ENCODE measurements around the gene RETSAT. TPM values are rescaled to one million over a fixed set of nuclear protein-coding genes. Genes with fewer than 3 reads are reported as not detected.

Gene RETSAT
- total and polyA plus RNA-seq, 2 of the 13 experiments (the other 11 are each of a cell fraction or from before 2014, with no cell fraction given): 46.7 to 61.0 TPM

DNA sequence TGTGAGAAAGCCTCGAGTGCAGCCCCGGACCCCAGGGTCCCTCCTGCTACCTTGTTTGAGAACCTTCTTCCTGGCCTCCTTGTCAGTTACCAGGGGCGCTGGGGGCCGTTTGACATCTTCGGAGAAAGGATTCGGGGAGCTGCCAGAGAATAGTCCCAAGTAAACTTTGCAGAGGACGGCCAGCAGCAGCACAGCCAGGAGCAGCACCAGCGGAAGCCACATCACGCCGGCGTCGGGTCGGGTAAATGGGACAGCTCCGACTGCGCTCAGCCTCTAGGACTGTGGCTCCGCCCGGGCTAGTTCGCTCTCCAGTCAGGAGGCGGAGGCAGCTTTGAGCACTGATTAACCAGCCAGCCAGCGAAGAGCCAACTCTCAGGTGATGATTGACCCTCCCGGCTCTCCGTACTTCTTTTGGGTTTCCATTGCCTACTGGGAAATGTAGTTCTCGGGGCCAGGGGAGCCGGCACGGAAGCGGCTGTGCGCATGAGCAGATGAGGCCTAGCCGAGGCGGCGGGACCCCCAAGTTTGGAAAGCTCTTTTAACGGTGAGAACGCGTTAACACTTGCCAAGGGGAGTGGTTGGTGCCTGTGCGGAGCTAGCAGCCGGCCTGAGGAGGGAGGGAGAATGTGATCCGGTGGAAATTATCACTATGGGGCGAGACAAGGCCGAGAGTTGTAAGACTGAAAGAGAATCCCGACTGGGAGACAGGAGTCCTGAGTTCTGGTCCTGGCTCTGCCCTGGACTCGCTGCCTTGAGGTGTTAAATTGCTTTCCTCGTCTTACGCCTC lies at the start of gene RETSAT, which contains the start of gene ELMOD3 (continued):
- TF ChIP-seq, protein P1, sequence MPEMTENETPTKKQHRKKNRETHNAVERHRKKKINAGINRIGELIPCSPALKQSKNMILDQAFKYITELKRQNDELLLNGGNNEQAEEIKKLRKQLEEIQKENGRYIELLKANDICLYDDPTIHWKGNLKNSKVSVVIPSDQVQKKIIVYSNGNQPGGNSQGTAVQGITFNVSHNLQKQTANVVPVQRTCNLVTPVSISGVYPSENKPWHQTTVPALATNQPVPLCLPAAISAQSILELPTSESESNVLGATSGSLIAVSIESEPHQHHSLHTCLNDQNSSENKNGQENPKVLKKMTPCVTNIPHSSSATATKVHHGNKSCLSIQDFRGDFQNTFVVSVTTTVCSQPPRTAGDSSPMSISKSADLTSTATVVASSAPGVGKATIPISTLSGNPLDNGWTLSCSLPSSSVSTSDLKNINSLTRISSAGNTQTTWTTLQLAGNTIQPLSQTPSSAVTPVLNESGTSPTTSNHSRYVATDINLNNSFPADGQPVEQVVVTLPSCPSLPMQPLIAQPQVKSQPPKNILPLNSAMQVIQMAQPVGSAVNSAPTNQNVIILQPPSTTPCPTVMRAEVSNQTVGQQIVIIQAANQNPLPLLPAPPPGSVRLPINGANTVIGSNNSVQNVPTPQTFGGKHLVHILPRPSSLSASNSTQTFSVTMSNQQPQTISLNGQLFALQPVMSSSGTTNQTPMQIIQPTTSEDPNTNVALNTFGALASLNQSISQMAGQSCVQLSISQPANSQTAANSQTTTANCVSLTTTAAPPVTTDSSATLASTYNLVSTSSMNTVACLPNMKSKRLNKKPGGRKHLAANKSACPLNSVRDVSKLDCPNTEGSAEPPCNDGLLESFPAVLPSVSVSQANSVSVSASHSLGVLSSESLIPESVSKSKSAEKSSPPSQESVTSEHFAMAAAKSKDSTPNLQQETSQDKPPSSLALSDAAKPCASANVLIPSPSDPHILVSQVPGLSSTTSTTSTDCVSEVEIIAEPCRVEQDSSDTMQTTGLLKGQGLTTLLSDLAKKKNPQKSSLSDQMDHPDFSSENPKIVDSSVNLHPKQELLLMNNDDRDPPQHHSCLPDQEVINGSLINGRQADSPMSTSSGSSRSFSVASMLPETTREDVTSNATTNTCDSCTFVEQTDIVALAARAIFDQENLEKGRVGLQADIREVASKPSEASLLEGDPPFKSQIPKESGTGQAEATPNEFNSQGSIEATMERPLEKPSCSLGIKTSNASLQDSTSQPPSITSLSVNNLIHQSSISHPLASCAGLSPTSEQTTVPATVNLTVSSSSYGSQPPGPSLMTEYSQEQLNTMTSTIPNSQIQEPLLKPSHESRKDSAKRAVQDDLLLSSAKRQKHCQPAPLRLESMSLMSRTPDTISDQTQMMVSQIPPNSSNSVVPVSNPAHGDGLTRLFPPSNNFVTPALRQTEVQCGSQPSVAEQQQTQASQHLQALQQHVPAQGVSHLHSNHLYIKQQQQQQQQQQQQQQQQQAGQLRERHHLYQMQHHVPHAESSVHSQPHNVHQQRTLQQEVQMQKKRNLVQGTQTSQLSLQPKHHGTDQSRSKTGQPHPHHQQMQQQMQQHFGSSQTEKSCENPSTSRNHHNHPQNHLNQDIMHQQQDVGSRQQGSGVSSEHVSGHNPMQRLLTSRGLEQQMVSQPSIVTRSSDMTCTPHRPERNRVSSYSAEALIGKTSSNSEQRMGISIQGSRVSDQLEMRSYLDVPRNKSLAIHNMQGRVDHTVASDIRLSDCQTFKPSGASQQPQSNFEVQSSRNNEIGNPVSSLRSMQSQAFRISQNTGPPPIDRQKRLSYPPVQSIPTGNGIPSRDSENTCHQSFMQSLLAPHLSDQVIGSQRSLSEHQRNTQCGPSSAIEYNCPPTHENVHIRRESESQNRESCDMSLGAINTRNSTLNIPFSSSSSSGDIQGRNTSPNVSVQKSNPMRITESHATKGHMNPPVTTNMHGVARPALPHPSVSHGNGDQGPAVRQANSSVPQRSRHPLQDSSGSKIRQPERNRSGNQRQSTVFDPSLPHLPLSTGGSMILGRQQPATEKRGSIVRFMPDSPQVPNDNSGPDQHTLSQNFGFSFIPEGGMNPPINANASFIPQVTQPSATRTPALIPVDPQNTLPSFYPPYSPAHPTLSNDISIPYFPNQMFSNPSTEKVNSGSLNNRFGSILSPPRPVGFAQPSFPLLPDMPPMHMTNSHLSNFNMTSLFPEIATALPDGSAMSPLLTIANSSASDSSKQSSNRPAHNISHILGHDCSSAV (CRISPR knock-in tag; IDR thresholded peaks at IDR 0.05; ENCODE audit: borderline replicate concordance): peak; percentile 67; the same call in 1 of the 2 replicates
- TF ChIP-seq CREM (IDR thresholded peaks at IDR 0.05): peak; percentile 95
- TF ChIP-seq CREM (CRISPR knock-in tag; IDR thresholded peaks at IDR 0.05): no peak
- peak; percentile 73 for TF ChIP-seq DMAP1 (CRISPR knock-in tag; IDR thresholded peaks at IDR 0.05)
- peak; percentile 90 for TF ChIP-seq SRY (CRISPR knock-in tag; IDR thresholded peaks at IDR 0.05)
- TF ChIP-seq HNRNPLL (IDR thresholded peaks at IDR 0.05; ENCODE audit: low read depth, low read length, poor library complexity, severe bottlenecking): peak; percentile 78
- TF ChIP-seq NCOA2 (CRISPR knock-in tag; IDR thresholded peaks at IDR 0.05): peak; percentile 71
- no peak; the same call in 1 of the 2 replicates for TF ChIP-seq ZNF780A (CRISPR knock-in tag; IDR thresholded peaks at IDR 0.05)
- TF ChIP-seq GABPA (IDR thresholded peaks at IDR 0.05; ENCODE audit: low read depth, low read length): no peak
- peak; percentile 78 for TF ChIP-seq GABPA (CRISPR knock-in tag; IDR thresholded peaks at IDR 0.05; ENCODE audit: low read depth)
- TF ChIP-seq, protein P2, sequence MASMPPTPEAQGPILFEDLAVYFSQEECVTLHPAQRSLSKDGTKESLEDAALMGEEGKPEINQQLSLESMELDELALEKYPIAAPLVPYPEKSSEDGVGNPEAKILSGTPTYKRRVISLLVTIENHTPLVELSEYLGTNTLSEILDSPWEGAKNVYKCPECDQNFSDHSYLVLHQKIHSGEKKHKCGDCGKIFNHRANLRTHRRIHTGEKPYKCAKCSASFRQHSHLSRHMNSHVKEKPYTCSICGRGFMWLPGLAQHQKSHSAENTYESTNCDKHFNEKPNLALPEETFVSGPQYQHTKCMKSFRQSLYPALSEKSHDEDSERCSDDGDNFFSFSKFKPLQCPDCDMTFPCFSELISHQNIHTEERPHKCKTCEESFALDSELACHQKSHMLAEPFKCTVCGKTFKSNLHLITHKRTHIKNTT (CRISPR knock-in tag; IDR thresholded peaks at IDR 0.05): 0 out of 2 replicates have a peak, but pooled peaks have one; percentile 59
- peak; percentile 98 for TF ChIP-seq HES4 (CRISPR knock-in tag; IDR thresholded peaks at IDR 0.05; ENCODE audit: borderline replicate concordance)
- no peak for TF ChIP-seq TRIM24 (CRISPR knock-in tag; IDR thresholded peaks at IDR 0.05)
- peak; percentile 87; the same call in 1 of the 2 replicates for TF ChIP-seq TSC22D2 (CRISPR knock-in tag; IDR thresholded peaks at IDR 0.05; ENCODE audit: borderline replicate concordance)
- no peak; the same call in 1 of the 2 replicates for TF ChIP-seq THAP7 (CRISPR knock-in tag; IDR thresholded peaks at IDR 0.05)
- TF ChIP-seq NFIC (IDR thresholded peaks at IDR 0.05; ENCODE audit: low read length): 0 out of 2 replicates have a peak, but pooled peaks have one; percentile 5
- TF ChIP-seq RAD51 (IDR thresholded peaks at IDR 0.05; ENCODE audit: borderline replicate concordance): no peak
- no peak for TF ChIP-seq PCBP2 (optimal IDR thresholded peaks at IDR 0.05; ENCODE audit: low read depth, low read length, poor library complexity, severe bottlenecking)
- TF ChIP-seq ZNF232 (CRISPR knock-in tag; IDR thresholded peaks at IDR 0.05; ENCODE audit: borderline replicate concordance): peak; percentile 92
- peak; percentile 65; the same call in 1 of the 2 replicates for TF ChIP-seq THAP8 (CRISPR knock-in tag; IDR thresholded peaks at IDR 0.05; ENCODE audit: borderline replicate concordance)

Measured in HepG2 (cell line).